OCI-LY7 (cell line): Measurements from ENCODE around the gene IGSF3. TPM values are rescaled to one million over a fixed set of nuclear protein-coding genes. Genes with fewer than 3 reads are reported as not detected.

Source experiments
- BruUV-seq: library from RNA; stranded (reverse); fragments of 400-500 nt; replicated peaks from 2 replicates; lab custom pipeline; 2021; lab: Mats Ljungman, UMichigan
- CTCF ChIA-PET: fragments of 300-600 bp; sonication (Branson Sonifier 250); formaldehyde crosslinking; loops from one replicate; lab custom pipeline; 2022; ENCODE audit warnings: antibody characterized with exemption; ENCODE audit not compliant: unreplicated experiment; lab: Charles Lee
- POLR2A ChIA-PET: fragments of 300-600 bp; sonication (Branson Sonifier 250); formaldehyde crosslinking; loops from one replicate; lab custom pipeline; 2022; ENCODE audit warnings: antibody characterized with exemption; lab: Charles Lee
- DNase-seq: peaks from one replicate; pipeline ENCODE4 v3.0.0-alpha.2; 2015; ENCODE audit warnings: low spot score
- H2AFZ ChIP-seq: fragments of 200-600 bp; sonication (generic), shearing (Covaris generic); 2 replicates; pipeline ENCODE4 v1.6.1; 2014; ENCODE audit warnings: mild to moderate bottlenecking, antibody characterized with exemption, low read length, moderate library complexity
- H3K27ac ChIP-seq: fragments of 200-600 bp; sonication (generic); 2 replicates; pipeline ENCODE4 v1.5.1; 2014; ENCODE audit warnings: mixed run types, low read depth, mild to moderate bottlenecking, moderate library complexity, low read length, inconsistent platforms; ENCODE audit not compliant: poor library complexity, severe bottlenecking
- H3K36me3 ChIP-seq: fragments of 200-600 bp; sonication (generic); 2 replicates; pipeline ENCODE4 v1.6.1; 2014; ENCODE audit warnings: mild to moderate bottlenecking, antibody characterized with exemption, low read length, moderate library complexity, mixed read lengths; ENCODE audit not compliant: insufficient read depth
- H3K4me1 ChIP-seq: fragments of 200-600 bp; sonication (generic); 2 replicates; pipeline ENCODE4 v1.5.1; 2014; ENCODE audit warnings: mild to moderate bottlenecking, low read length; ENCODE audit not compliant: insufficient read depth, poor library complexity, severe bottlenecking
- H3K4me2 ChIP-seq: fragments of 200-600 bp; sonication (generic); 2 replicates; pipeline ENCODE4 v1.6.1; 2014; ENCODE audit warnings: mild to moderate bottlenecking, low read length
- H3K4me3 ChIP-seq: fragments of 200-600 bp; sonication (generic); 2 replicates; pipeline ENCODE4 v1.5.1; 2014; ENCODE audit warnings: mild to moderate bottlenecking, low read depth, low read length; ENCODE audit not compliant: poor library complexity, severe bottlenecking
- H3K79me2 ChIP-seq: fragments of 200-600 bp; sonication (generic); 2 replicates; pipeline ENCODE4 v1.6.1; 2016; ENCODE audit warnings: low read depth, mild to moderate bottlenecking, low read length, moderate library complexity, mixed read lengths; ENCODE audit not compliant: insufficient read depth
- H3K9me2 ChIP-seq: fragments of 200-600 bp; sonication (generic); 2 replicates; pipeline ENCODE4 v1.6.1; 2016; ENCODE audit warnings: mild to moderate bottlenecking, low read length, mixed read lengths; ENCODE audit not compliant: insufficient read depth
- H3K9me3 ChIP-seq: fragments of 200-600 bp; sonication (generic); 2 replicates; pipeline ENCODE4 v1.6.1; 2014; ENCODE audit warnings: mild to moderate bottlenecking, mixed run types, low read length, mixed read lengths
- H4K20me1 ChIP-seq: fragments of 200-600 bp; sonication (generic); 2 replicates; pipeline ENCODE4 v1.6.1; 2014; ENCODE audit warnings: mild to moderate bottlenecking, antibody characterized with exemption, low read length, moderate library complexity, mixed read lengths; ENCODE audit not compliant: insufficient read depth
- CTCF ChIP-seq: fragments of 200-600 bp; sonication (generic); conservative IDR thresholded peaks from 2 replicates; pipeline ENCODE4 v1.5.1; 2014; ENCODE audit warnings: mild to moderate bottlenecking, antibody characterized with exemption, low read length, moderate library complexity, mixed read lengths
- EZH2phosphoT487 ChIP-seq: fragments of 200-600 bp; sonication (generic); IDR thresholded peaks from 2 replicates; pipeline ENCODE4 v1.6.1; 2018; ENCODE audit warnings: low read depth, borderline replicate concordance, mild to moderate bottlenecking, mixed run types, antibody characterized with exemption, low read length, moderate library complexity, mixed read lengths
- intact Hi-C: fragments of 100-400 bp; cut with micrococcal nuclease; formaldehyde crosslinking; loops from one replicate; pipeline ENCODE4 v1.10.0; 2022; ENCODE audit not compliant: unreplicated experiment
- total RNA-seq, 2 experiments: library from RNA; depleted of rRNA in 1 of 2; stranded (reverse); fragments of >200 nt in 1 of 2; shearing (Covaris generic) in 1 of 2; gene quantifications; 2 replicates each; pipeline ENCODE4 v1.2.3, GENCODE V29; 2014 to 2022

The IGSF3 gene
- total RNA-seq, 2 experiments from 2014 or later = not detected

- Histone ChIP-seq H3K9me2 (no peaks in the 10 kb centered on the region), H3K27ac (no peak overlapping the region), H2AFZ (no peak overlapping the region), H3K4me3 (no peak overlapping the region), H3K79me2 (no peaks in the 10 kb centered on the region), H3K4me2 (no peak overlapping the region), H3K36me3 (no peaks in the 10 kb centered on the region), H3K4me1 (no peaks in the 10 kb centered on the region), H4K20me1 (no peaks in the 10 kb centered on the region), H3K9me3 (no peaks in the 10 kb centered on the region)
- DNase-seq = no peak
- ChIA-PET POLR2A (interaction anchor here (0.8 kb wide), 1 partner anchor 17 kb away, joined by 3 read pairs; no protein-coding TSS in a partner anchor), CTCF (no interaction called here)
- TF ChIP-seq EZH2phosphoT487 (no peak), CTCF (no peak)
- no TSS peak for BruUV-seq
- intact Hi-C loops = no loop called here
Measured at GRCh38 chr1:116671072-116671760, 3.7 kb upstream of the IGSF3 start.

DNA sequence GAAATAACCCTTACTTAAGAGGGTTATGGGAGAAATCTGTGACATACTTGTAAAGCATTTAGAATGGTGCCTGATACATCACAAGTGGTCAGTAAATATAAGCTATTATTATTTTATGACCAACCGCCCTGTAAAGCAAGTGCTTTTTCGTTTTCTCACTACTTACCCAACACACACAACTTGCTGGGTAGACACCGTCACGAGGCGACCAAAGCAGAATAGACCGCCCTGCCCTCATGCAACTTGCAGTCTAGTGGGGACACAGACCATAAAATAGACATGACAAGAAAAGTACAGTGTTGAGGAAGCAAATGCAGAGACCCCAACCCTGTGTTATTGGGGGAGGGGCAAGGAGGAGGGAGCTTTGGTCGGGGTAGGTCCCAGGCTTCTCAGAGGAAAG lies 744 bp upstream of the IGSF3 start:
- no peaks in the 10 kb centered on the region for H3K4me1 ChIP-seq
- H3K9me2 ChIP-seq = no peaks in the 10 kb centered on the region
- no peak for DNase-seq
- intact Hi-C loops = no loop called here
- TF ChIP-seq EZH2phosphoT487 (no peak), CTCF (no peak)
- BruUV-seq = no TSS peak
- H4K20me1 ChIP-seq = no peaks in the 10 kb centered on the region
- no peaks in the 10 kb centered on the region for H3K9me3 ChIP-seq
- H3K4me3 ChIP-seq = no peak overlapping the region
- H3K79me2 ChIP-seq = no peaks in the 10 kb centered on the region
- ChIA-PET POLR2A (no interaction called here), CTCF (no interaction called here)
- no peak overlapping the region for H2AFZ ChIP-seq
- no peak overlapping the region for H3K27ac ChIP-seq
- H3K36me3 ChIP-seq = no peaks in the 10 kb centered on the region
- H3K4me2 ChIP-seq = no peak overlapping the region

GRCh38 chr1:116667078-116667574 lies 407 bp downstream of the IGSF3 start:
- Histone ChIP-seq H3K36me3 (no peaks in the 10 kb centered on the region), H3K9me3 (no peaks in the 10 kb centered on the region), H4K20me1 (no peaks in the 10 kb centered on the region), H3K4me3 (no peak overlapping the region), H3K9me2 (no peaks in the 10 kb centered on the region), H2AFZ (no peak overlapping the region), H3K79me2 (no peaks in the 10 kb centered on the region), H3K4me2 (no peak overlapping the region), H3K27ac (no peak overlapping the region), H3K4me1 (no peaks in the 10 kb centered on the region)
- DNase-seq = no peak
- ChIA-PET CTCF (no interaction called here), POLR2A (no interaction called here)
- TF ChIP-seq CTCF (no peak), EZH2phosphoT487 (no peak)
- intact Hi-C loops = no loop called here
- BruUV-seq = no TSS peak
